CD4-positive, alpha-beta memory T cell (primary cell): ENCODE results near the gene NBEAL1. TPM values are rescaled to one million over a fixed set of nuclear protein-coding genes. Genes with fewer than 3 reads are reported as not detected.
"Not testable (repeated sequence)": the region's sequence is repeated elsewhere in the genome, so short reads cannot be mapped to it uniquely, and the experiment has no call there.

Experiments used
- CTCF ChIA-PET: fragments of 350-600 bp; sonication (Branson Sonifier 250); formaldehyde crosslinking; loops from one replicate; lab custom pipeline; 2021; ENCODE audit warnings: inconsistent platforms; ENCODE audit not compliant: partially characterized antibody; lab: Charles Lee
- POLR2A ChIA-PET: fragments of 350-600 bp; sonication (Branson Sonifier 250); formaldehyde crosslinking; loops from one replicate; lab custom pipeline; 2021; ENCODE audit not compliant: partially characterized antibody; lab: Charles Lee
- DNase-seq, 5 donors: peaks; one replicate each; pipeline versions ENCODE4 v3.0.0 to v3.0.0-alpha.2; 2020 to 2022; ENCODE audit warnings: mixed read lengths in 1 of 5
- H3K27ac ChIP-seq: one replicate; pipeline ENCODE4 v1.7.0; 2013; ENCODE audit warnings: low read depth, low read length
- H3K27me3 ChIP-seq: 2 replicates; pipeline ENCODE4 v1.7.0; 2013; ENCODE audit warnings: mild to moderate bottlenecking, low read length, moderate library complexity; ENCODE audit not compliant: insufficient read depth
- H3K36me3 ChIP-seq: 2 replicates; pipeline ENCODE4 v1.7.0; 2013; ENCODE audit warnings: mild to moderate bottlenecking, low read length, moderate library complexity; ENCODE audit not compliant: insufficient read depth
- H3K4me1 ChIP-seq: 2 replicates; pipeline ENCODE4 v1.7.0; 2013; ENCODE audit warnings: mild to moderate bottlenecking, low read length, moderate library complexity; ENCODE audit not compliant: insufficient read depth
- H3K4me3 ChIP-seq, 2 donors: one replicate each; pipeline ENCODE4 v1.7.0; 2013; ENCODE audit warnings: low read length in 2 of 2, mild to moderate bottlenecking in 1 of 2
- H3K9me3 ChIP-seq, 2 donors: one replicate each; pipeline ENCODE4 v1.7.0; 2013; ENCODE audit warnings: low read length in 2 of 2, control low read depth in 1 of 2; ENCODE audit not compliant: control insufficient read depth in 1 of 2
- H3K27ac Mint-ChIP-seq, 7 donors: one replicate each; pipeline ENCODE4 v1.8.0; 2020 to 2021; ENCODE audit warnings: mixed read lengths in 7 of 7, mild to moderate bottlenecking in 6 of 7, inconsistent platforms in 3 of 7, moderate library complexity in 3 of 7
- H3K27me3 Mint-ChIP-seq, 2 donors: one replicate each; pipeline ENCODE4 v1.8.0; 2020 to 2021; ENCODE audit warnings: mixed read lengths in 2 of 2
- H3K36me3 Mint-ChIP-seq, 2 donors: one replicate each; pipeline ENCODE4 v1.8.0; 2020 to 2021; ENCODE audit warnings: mixed read lengths in 2 of 2, inconsistent platforms in 1 of 2, mild to moderate bottlenecking in 1 of 2
- H3K4me1 Mint-ChIP-seq, 4 donors: one replicate each; pipeline ENCODE4 v1.8.0; 2020 to 2021; ENCODE audit warnings: mixed read lengths in 4 of 4, mild to moderate bottlenecking in 1 of 4
- H3K4me3 Mint-ChIP-seq, 8 donors: one replicate each; pipeline ENCODE4 v1.8.0; 2020 to 2021; ENCODE audit warnings: mixed read lengths in 8 of 8, mild to moderate bottlenecking in 7 of 8, moderate library complexity in 6 of 8, inconsistent platforms in 3 of 8
- H3K9me3 Mint-ChIP-seq, 8 donors: one replicate each; pipeline ENCODE4 v1.8.0; 2020 to 2021; ENCODE audit warnings: mixed read lengths in 8 of 8, mild to moderate bottlenecking in 5 of 8, inconsistent platforms in 3 of 8, moderate library complexity in 1 of 8
- intact Hi-C: fragments of 100-400 bp; cut with micrococcal nuclease; formaldehyde crosslinking; loops from one replicate; pipeline ENCODE4 v1.15.1; 2023
- polyA plus RNA-seq, 2 donors: library from polyadenylated mRNA; unstranded; fragments of 300-500 nt; fragmentation: Illumina TruSeq; gene quantifications; one replicate each; pipeline ENCODE4 v1.2.3, GENCODE V29; 2021
- total RNA-seq, 2 experiments: library from RNA; stranded (reverse); gene quantifications; one replicate each; pipeline ENCODE4 v1.2.3, GENCODE V29; 2021

Gene NBEAL1
- total and polyA plus RNA-seq, 4 experiments from 2014 or later, result 4.2 to 15.9 (median 11.6) TPM

DNA sequence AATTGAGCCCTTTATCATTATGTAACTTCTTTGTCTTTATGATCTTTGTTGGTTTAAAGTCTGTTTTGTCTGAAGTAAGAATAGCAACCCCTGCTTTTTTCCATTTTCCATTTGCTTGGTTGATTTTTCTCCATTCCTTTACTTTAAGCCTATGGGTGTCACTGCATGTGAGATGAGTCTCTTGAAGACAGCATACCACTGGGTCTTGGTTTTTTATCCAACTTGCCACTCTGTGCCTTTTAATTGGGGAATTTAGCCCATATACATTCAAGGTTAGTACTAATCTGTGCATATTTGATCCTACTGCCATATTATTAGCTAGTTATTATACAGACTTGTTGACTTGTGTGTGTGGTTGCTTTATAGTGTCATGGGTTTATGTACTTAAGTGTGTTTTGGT, 89.6 kb downstream of the NBEAL1 start:
- H3K27ac Mint-ChIP-seq, result no peak overlapping the region
- no peak for DNase-seq
- H3K36me3 Mint-ChIP-seq, result peaks cover 39 to 64% of the 10 kb centered on the region in 2 donors
- Histone ChIP-seq H3K4me3 (no peak overlapping the region), H3K9me3 (peaks cover 0 to 4% of the 10 kb centered on the region in 2 donors), H3K27ac (no peak overlapping the region), H3K4me1 (no peaks in the 10 kb centered on the region), H3K36me3 (no peaks in the 10 kb centered on the region), H3K27me3 (no peaks in the 10 kb centered on the region)
- ChIA-PET CTCF (no interaction called here), POLR2A (no interaction called here)
- H3K9me3 Mint-ChIP-seq, result peaks cover 6 to 24% (median 16%) of the 10 kb centered on the region in 8 donors
- no peak overlapping the region for H3K4me3 Mint-ChIP-seq
- H3K4me1 Mint-ChIP-seq, result peaks cover 0 to 4% (median 0%) of the 10 kb centered on the region in 4 donors
- intact Hi-C loops, result no loop called here
- no peaks in the 10 kb centered on the region for H3K27me3 Mint-ChIP-seq

GRCh38 chr2:203105996-203106395, 91.3 kb downstream of the NBEAL1 start:
- H3K4me1 Mint-ChIP-seq, result peaks cover 0 to 4% (median 0%) of the 10 kb centered on the region in 4 donors
- no peaks in the 10 kb centered on the region for H3K27me3 Mint-ChIP-seq
- POLR2A ChIA-PET, result no interaction called here
- H3K36me3 Mint-ChIP-seq, result peaks cover 36 to 52% of the 10 kb centered on the region in 2 donors
- Histone ChIP-seq H3K9me3 (peaks cover 0 to 4% of the 10 kb centered on the region in 2 donors), H3K27ac (no peak overlapping the region), H3K36me3 (no peaks in the 10 kb centered on the region), H3K27me3 (no peaks in the 10 kb centered on the region), H3K4me3 (no peak overlapping the region), H3K4me1 (no peaks in the 10 kb centered on the region)
- H3K27ac Mint-ChIP-seq, result no peak overlapping the region
- CTCF ChIA-PET, result no interaction called here
- no peak for DNase-seq
- peaks cover 6 to 24% (median 16%) of the 10 kb centered on the region in 8 donors for H3K9me3 Mint-ChIP-seq
- intact Hi-C loops, result no loop called here
- no peak overlapping the region for H3K4me3 Mint-ChIP-seq

DNA sequence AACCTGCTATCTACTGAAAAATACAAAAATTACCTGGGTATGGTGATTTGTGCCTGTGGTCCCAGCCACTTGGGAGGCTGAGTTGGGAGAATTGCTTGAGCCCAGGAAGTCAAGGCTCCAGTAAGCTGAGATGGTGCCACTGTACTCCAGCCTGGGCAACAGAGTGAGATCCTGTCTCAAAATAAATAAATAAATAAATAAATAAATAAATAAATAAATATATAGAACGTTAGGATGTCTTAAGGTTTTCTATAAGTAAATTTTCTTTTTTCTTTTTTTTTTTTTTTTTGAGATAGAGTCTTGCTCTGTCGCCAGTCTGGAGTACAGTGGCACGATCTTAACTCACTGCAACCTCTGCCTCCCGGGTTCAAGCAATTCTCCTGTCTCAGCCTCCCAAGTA, 95.8 kb downstream of the NBEAL1 start:
- H3K4me3 Mint-ChIP-seq, H3K27me3 Mint-ChIP-seq, H3K9me3 Mint-ChIP-seq, H3K27ac ChIP-seq, H3K4me3 ChIP-seq, H3K27me3 ChIP-seq, DNase-seq, H3K4me1 ChIP-seq, H3K9me3 ChIP-seq, intact Hi-C loops, H3K36me3 ChIP-seq, H3K27ac Mint-ChIP-seq, CTCF ChIA-PET, H3K4me1 Mint-ChIP-seq: not testable (repeated sequence)
- peaks cover 15 to 29% of the 10 kb centered on the region in 2 donors for H3K36me3 Mint-ChIP-seq
- POLR2A ChIA-PET, result interaction anchor here (0.7 kb wide), 1 partner anchor 437 kb away, joined by 3 read pairs; no protein-coding TSS in a partner anchor

DNA sequence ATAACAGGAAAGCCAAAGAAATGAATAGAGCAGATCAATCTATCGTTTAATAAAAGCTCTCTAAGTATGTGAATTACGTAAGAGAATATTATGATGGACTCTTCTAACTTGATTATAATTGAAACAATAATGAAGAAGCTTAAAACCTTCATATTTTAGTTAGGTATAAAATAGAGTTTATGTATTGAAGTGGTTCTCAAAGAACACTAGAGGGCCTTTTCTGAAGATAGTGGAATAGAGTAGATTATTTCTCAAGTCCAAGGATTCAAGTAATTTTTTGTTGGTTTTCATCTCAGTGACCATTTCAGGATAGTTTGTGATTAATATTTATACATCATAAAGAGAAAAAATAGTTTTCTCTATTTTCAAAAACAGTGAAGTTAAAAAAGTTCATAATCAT, 97.7 kb downstream of the NBEAL1 start:
- Histone ChIP-seq H3K9me3 (no peaks in the 10 kb centered on the region), H3K27ac (no peak overlapping the region), H3K36me3 (no peaks in the 10 kb centered on the region), H3K27me3 (no peaks in the 10 kb centered on the region), H3K4me1 (no peaks in the 10 kb centered on the region), H3K4me3 (no peak overlapping the region)
- no peak for DNase-seq
- no peak overlapping the region for H3K4me3 Mint-ChIP-seq
- ChIA-PET CTCF (no interaction called here), POLR2A (no interaction called here)
- no peaks in the 10 kb centered on the region for H3K27me3 Mint-ChIP-seq
- H3K4me1 Mint-ChIP-seq, result peaks cover 0 to 2% (median 0%) of the 10 kb centered on the region in 4 donors
- no peak overlapping the region for H3K27ac Mint-ChIP-seq
- intact Hi-C loops, result no loop called here
- H3K9me3 Mint-ChIP-seq, result no peaks in the 10 kb centered on the region
- peaks cover 12 to 24% of the 10 kb centered on the region in 2 donors for H3K36me3 Mint-ChIP-seq

DNA sequence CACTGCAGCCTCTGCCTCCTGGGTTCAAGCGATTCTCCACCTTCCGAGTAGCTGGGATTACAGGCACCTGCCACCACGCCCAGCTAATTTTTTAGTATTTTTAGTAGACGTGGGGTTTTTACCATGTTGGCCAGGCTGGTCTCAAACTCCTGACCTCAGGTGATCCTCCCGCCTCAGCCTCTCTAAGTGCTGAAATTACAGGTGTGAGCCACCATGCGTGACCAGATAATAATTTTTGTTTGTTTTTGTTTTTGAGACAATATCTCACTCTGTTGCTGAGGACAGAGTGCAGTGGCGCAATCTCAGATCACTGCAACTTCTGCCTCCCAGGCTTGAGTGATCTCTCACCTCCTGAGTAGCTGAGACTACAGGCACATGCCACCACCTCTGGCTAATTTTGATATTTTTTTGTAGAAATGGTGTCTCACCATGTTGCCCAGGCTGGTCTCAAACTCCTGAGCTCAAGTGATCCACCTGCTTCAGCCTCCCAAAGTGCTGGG, 100.6 kb downstream of the NBEAL1 start:
- H3K27ac ChIP-seq, H3K27me3 Mint-ChIP-seq, H3K4me3 Mint-ChIP-seq, POLR2A ChIA-PET, DNase-seq, H3K4me1 Mint-ChIP-seq, H3K36me3 ChIP-seq, H3K27ac Mint-ChIP-seq, intact Hi-C loops, H3K4me1 ChIP-seq, H3K9me3 ChIP-seq, CTCF ChIA-PET, H3K27me3 ChIP-seq, H3K9me3 Mint-ChIP-seq, H3K4me3 ChIP-seq: not testable (repeated sequence)
- peaks cover 8 to 23% of the 10 kb centered on the region in 2 donors for H3K36me3 Mint-ChIP-seq

DNA sequence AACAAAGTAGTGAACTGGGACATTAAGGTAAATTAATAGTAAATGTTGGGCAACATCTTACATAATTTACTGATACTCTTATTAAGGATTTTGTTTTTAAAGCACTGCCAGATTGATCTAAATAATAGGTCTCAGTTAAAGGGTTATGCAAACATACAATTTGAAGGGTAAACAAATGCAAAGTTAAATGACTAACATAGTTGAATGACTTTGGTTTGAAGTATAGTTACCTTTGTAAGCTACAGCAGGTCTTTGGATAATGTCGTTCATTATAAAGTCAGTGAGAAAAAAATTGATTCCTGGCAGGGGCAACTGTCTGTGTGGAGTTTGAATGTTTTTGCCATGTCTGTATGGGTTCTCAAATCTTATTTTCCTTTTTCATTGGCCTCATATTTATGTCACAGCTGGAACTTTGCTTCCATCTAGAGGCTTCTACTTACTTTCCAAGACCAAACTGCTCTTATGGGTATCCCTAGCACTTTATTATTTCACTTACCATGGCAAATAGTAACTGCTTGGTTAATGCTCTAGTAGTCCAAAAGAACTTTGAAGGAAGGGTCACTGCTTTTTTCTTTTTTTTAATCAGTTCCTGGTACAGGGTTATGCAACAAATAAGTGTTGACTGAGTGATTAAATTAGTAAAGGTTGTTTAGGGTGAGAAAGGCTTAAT, 107.8 kb downstream of the NBEAL1 start:
- H3K4me3 ChIP-seq, result no peak overlapping the region
- H3K4me1 ChIP-seq, result no peaks in the 10 kb centered on the region
- Mint-ChIP-seq H3K9me3 (no peaks in the 10 kb centered on the region), H3K4me1 (no peaks in the 10 kb centered on the region), H3K27ac (no peak overlapping the region), H3K4me3 (no peak overlapping the region), H3K36me3 (peaks cover 17 to 25% of the 10 kb centered on the region in 2 donors), H3K27me3 (no peaks in the 10 kb centered on the region)
- peaks cover 4% of the 10 kb centered on the region for H3K36me3 ChIP-seq
- intact Hi-C loops, result no loop called here
- ChIA-PET POLR2A (no interaction called here), CTCF (no interaction called here)
- H3K9me3 ChIP-seq, result no peaks in the 10 kb centered on the region
- H3K27ac ChIP-seq, result no peak overlapping the region
- H3K27me3 ChIP-seq, result no peaks in the 10 kb centered on the region
- DNase-seq, result no peak

DNA sequence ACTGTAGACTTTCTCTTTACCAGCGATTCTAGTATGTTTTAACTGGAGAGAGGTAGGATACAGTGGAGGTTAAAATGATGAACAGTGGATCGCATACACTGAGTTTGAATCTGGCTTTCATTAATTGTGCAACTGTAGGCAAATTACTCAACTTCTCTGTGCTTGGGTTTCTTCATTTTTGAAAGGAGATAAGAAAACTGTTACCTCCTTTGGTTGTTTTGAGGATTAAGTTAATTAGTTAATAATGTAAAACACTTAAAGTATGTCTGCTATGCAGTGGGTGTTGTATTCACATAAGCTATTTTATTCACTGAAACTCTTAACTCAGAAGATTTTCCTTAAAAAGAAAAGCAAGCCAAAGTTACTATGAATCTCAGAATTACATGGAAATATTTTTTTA, 112.3 kb downstream of the NBEAL1 start:
- H3K4me3 ChIP-seq, result no peak overlapping the region
- H3K27me3 ChIP-seq, result no peaks in the 10 kb centered on the region
- H3K27me3 Mint-ChIP-seq, result no peaks in the 10 kb centered on the region
- ChIA-PET POLR2A (no interaction called here), CTCF (no interaction called here)
- H3K36me3 ChIP-seq, result peaks cover 4% of the 10 kb centered on the region
- no peaks in the 10 kb centered on the region for H3K9me3 Mint-ChIP-seq
- no peaks in the 10 kb centered on the region for H3K4me1 Mint-ChIP-seq
- H3K4me1 ChIP-seq, result no peaks in the 10 kb centered on the region
- no peak overlapping the region for H3K27ac Mint-ChIP-seq
- no peak for DNase-seq
- no peak overlapping the region for H3K4me3 Mint-ChIP-seq
- H3K36me3 Mint-ChIP-seq, result peaks cover 23 to 27% of the 10 kb centered on the region in 2 donors
- H3K27ac ChIP-seq, result no peak overlapping the region
- H3K9me3 ChIP-seq, result no peaks in the 10 kb centered on the region
- intact Hi-C loops, result no loop called here
